DND-41 (cell line): ENCODE results near the gene TOMM22.

ENCODE experiments used
- ATAC-seq: fragments of 200-7000 bp; cut with Tn5 transposase; 3 replicates; pipeline ENCODE4 v1.9.1; 2021; ENCODE audit warnings: low read depth; ENCODE audit not compliant: insufficient read depth
- DNase-seq: peaks from one replicate; pipeline ENCODE4 v3.0.0-alpha.2; 2020
- H2AFZ ChIP-seq: 2 replicates; pipeline ENCODE4 v1.6.0; 2012; ENCODE audit warnings: low read depth, low read length
- H3K27ac ChIP-seq: 2 replicates; pipeline ENCODE4 v1.5.1; 2012; ENCODE audit warnings: low read length, inconsistent platforms
- H3K27me3 ChIP-seq: fragments of 200-600 bp; sonication (generic); 2 replicates; pipeline ENCODE4 v1.6.0; 2012; ENCODE audit warnings: low read length, mild to moderate bottlenecking, inconsistent platforms; ENCODE audit not compliant: insufficient read depth, poor library complexity
- H3K36me3 ChIP-seq: 2 replicates; pipeline ENCODE4 v1.5.1; 2012; ENCODE audit warnings: low read length, inconsistent platforms; ENCODE audit not compliant: insufficient read depth
- H3K4me1 ChIP-seq: 2 replicates; pipeline ENCODE4 v1.5.1; 2012; ENCODE audit warnings: mild to moderate bottlenecking, low read length; ENCODE audit not compliant: insufficient read depth
- H3K4me2 ChIP-seq: 2 replicates; pipeline ENCODE4 v1.6.0; 2012; ENCODE audit warnings: mild to moderate bottlenecking, moderate library complexity, low read length, inconsistent platforms; ENCODE audit not compliant: insufficient read depth
- H3K4me3 ChIP-seq, 2 experiments: fragments of 200-600 bp in 1 of 2; shearing (Covaris generic) in 1 of 2; 2 replicates each; pipeline ENCODE4 v1.5.1; 2012 to 2016; ENCODE audit warnings: inconsistent platforms in 2 of 2, low read length in 2 of 2, mild to moderate bottlenecking in 2 of 2, low read depth in 1 of 2, moderate library complexity in 1 of 2
- H3K79me2 ChIP-seq: 2 replicates; pipeline ENCODE4 v1.6.0; 2012; ENCODE audit warnings: low read length, inconsistent platforms; ENCODE audit not compliant: insufficient read depth
- H3K9ac ChIP-seq: 2 replicates; pipeline ENCODE4 v1.6.0; 2012; ENCODE audit warnings: low read depth, mild to moderate bottlenecking, inconsistent platforms, low read length, moderate library complexity
- H3K9me3 ChIP-seq: 2 replicates; pipeline ENCODE4 v1.5.1; 2012; ENCODE audit warnings: low read length, moderate library complexity, mild to moderate bottlenecking, inconsistent platforms; ENCODE audit not compliant: insufficient read depth, severe bottlenecking
- H4K20me1 ChIP-seq: 2 replicates; pipeline ENCODE4 v1.6.0; 2012; ENCODE audit warnings: low read length; ENCODE audit not compliant: insufficient read depth
- CTCF ChIP-seq: IDR thresholded peaks from 2 replicates; pipeline ENCODE4 v1.5.1; 2012; ENCODE audit warnings: borderline replicate concordance, low read length, moderate library complexity, mild to moderate bottlenecking; ENCODE audit not compliant: poor library complexity, severe bottlenecking; ENCODE audit errors: extremely low read depth
- EZH2 ChIP-seq: IDR thresholded peaks from 3 replicates; pipeline ENCODE4 v1.6.1; 2012; ENCODE audit warnings: borderline replicate concordance, low read depth, mild to moderate bottlenecking, moderate library complexity, low read length, inconsistent platforms; ENCODE audit not compliant: severe bottlenecking

Gene TOMM22

DNA sequence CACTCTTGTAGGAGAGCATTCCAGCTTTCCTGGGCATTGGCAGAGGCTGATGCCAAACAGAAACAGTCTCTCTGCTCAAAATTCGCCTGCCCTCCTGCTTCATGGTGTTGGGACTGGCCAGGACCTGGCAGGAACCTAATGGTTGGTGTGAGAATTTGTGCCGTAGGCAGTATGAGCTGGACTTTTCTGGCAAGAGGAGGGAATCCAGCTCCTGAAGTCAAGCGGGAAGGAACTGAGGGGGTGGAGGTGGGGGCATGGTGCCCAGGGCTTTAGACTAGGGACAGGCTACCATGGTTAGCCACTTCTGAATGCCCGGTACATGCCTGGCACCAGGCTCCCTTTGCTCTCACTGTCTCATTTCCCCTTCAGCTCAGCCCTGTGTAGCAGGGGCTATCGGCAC lies 6.9 kb upstream of the TOMM22 start:
- Histone ChIP-seq H2AFZ (no peak overlapping the region), H3K4me3 (no peak overlapping the region), H4K20me1 (0 out of 2 replicates have a peak, but pooled peaks cover 4% of the 10 kb centered on the region), H3K36me3 (peaks cover 26% of the 10 kb centered on the region), H3K9me3 (no peaks in the 10 kb centered on the region), H3K4me1 (no peaks in the 10 kb centered on the region), H3K27me3 (no peaks in the 10 kb centered on the region), H3K79me2 (no peaks in the 10 kb centered on the region), H3K4me2 (no peak overlapping the region), H3K27ac (no peak overlapping the region), H3K9ac (no peak overlapping the region)
- TF ChIP-seq EZH2 (no peak), CTCF (no peak)
- no peak for ATAC-seq
- DNase-seq: no peak

- no peaks in the 10 kb centered on the region for H3K9me3 ChIP-seq
- H2AFZ ChIP-seq: no peak overlapping the region
- no peak overlapping the region for H3K4me2 ChIP-seq
- H3K79me2 ChIP-seq: 0 out of 2 replicates have a peak, but pooled peaks cover 5% of the 10 kb centered on the region
- no peak overlapping the region for H3K4me3 ChIP-seq
- ATAC-seq (no peak), DNase-seq (no peak)
- H3K27ac ChIP-seq: no peak overlapping the region
- H3K27me3 ChIP-seq: no peaks in the 10 kb centered on the region
- H3K4me1 ChIP-seq: peaks cover 7% of the 10 kb centered on the region
- H4K20me1 ChIP-seq: 0 out of 2 replicates have a peak, but pooled peaks cover 4% of the 10 kb centered on the region
- H3K36me3 ChIP-seq: peaks cover 24% of the 10 kb centered on the region
- no peak for TF ChIP-seq CTCF
- no peak for TF ChIP-seq EZH2
- H3K9ac ChIP-seq: no peak overlapping the region
Measured at GRCh38 chr22:38675833-38676232, 5.9 kb upstream of the TOMM22 start.

DNA sequence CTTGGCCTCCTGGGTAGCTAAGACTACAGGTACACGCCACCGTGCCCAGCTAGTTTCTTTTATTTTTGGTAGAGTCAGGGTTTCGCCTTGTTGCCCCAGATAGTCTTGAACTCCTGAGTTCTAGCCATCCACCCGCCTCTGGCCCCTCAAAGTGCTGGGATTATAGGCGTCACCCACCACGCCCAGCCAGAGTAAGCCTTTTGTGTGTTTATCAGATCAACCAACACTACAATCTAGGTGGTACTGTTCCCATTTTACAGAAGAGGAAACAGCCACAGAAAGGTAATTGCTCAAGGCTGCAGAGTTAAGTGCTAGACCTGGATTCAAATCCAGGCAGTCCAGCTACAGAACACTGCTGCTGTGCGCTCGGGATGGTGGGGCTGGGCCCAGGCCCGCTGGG lies 3.1 kb downstream of the TOMM22 start:
- no peak overlapping the region for H3K4me2 ChIP-seq
- peaks cover 71% of the 10 kb centered on the region for H3K36me3 ChIP-seq
- peaks cover 29% of the 10 kb centered on the region for H3K4me1 ChIP-seq
- H3K79me2 ChIP-seq: peaks cover 39% of the 10 kb centered on the region
- no peak for TF ChIP-seq CTCF
- no peak for TF ChIP-seq EZH2
- no peaks in the 10 kb centered on the region for H3K9me3 ChIP-seq
- no peak for ATAC-seq
- no peak overlapping the region for H3K4me3 ChIP-seq
- no peak for DNase-seq
- peaks cover 11% of the 10 kb centered on the region for H4K20me1 ChIP-seq
- H3K27ac ChIP-seq: no peak overlapping the region
- H2AFZ ChIP-seq: no peak overlapping the region
- no peak overlapping the region for H3K9ac ChIP-seq
- no peaks in the 10 kb centered on the region for H3K27me3 ChIP-seq

DNA sequence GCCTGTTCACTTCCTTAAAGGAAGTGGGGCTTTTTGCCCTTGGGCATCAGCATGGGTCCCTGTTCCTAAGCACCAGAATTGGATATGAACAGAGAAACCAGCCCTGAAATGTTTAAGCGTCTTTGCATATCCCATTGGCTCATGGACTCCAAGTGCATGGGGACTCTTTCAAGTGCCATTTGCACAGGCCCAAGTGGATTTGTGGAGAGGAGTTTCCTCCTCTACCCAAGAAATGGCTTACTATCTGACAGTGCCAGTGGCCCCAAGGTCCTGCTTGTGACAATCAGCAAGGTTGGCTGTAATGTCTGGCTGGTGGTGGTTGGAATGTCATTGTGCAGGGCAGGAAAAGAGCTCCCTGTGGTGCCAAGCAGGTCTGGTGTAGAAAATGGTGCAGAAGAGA lies 4.0 kb downstream of the TOMM22 start:
- Histone ChIP-seq H3K27ac (no peak overlapping the region), H3K4me3 (no peak overlapping the region), H3K9me3 (no peaks in the 10 kb centered on the region), H3K9ac (no peak overlapping the region), H4K20me1 (peaks cover 11% of the 10 kb centered on the region), H3K4me1 (peaks cover 22% of the 10 kb centered on the region), H3K27me3 (no peaks in the 10 kb centered on the region), H2AFZ (no peak overlapping the region), H3K36me3 (peaks cover 77% of the 10 kb centered on the region), H3K79me2 (peaks cover 34% of the 10 kb centered on the region), H3K4me2 (no peak overlapping the region)
- ATAC-seq (no peak), DNase-seq (no peak)
- TF ChIP-seq EZH2 (no peak), CTCF (no peak)
